GM18907 (cell line): ENCODE results near the gene PAX5.
"Not testable (repeated sequence)": the region's sequence is repeated elsewhere in the genome, so short reads cannot be mapped to it uniquely, and the experiment has no call there.

Experiments used
- ATAC-seq: cut with Tn5 transposase; IDR thresholded peaks from one replicate; pipeline ENCODE4 v1.9.1; 2021; ENCODE audit warnings: mild to moderate bottlenecking, moderate library complexity; ENCODE audit not compliant: unreplicated experiment

Gene PAX5

GRCh38 chr9:37033682-37034304 lies at the start of gene PAX5:
Gene PAX5, minus strand, starts transcription at chr9:37034268. Its CDS starts 237 bp downstream, at chr9:37034031.
- no peak for ATAC-seq

GRCh38 chr9:37083654-37084053 lies 49.6 kb upstream of the PAX5 start:
- no peak for ATAC-seq

- no peak for ATAC-seq
Measured at GRCh38 chr9:37082214-37082765, 48.2 kb upstream of the PAX5 start.

- not testable (repeated sequence) for ATAC-seq
Measured at GRCh38 chr9:37081507-37081906, 47.4 kb upstream of the PAX5 start.

- peak; percentile 28 for ATAC-seq
Measured at GRCh38 chr9:37080165-37080628, 46.1 kb upstream of the PAX5 start.

- peak; percentile 88 for ATAC-seq
Measured at GRCh38 chr9:37079370-37080164, 45.5 kb upstream of the PAX5 start.

- not testable (repeated sequence) for ATAC-seq
Measured at GRCh38 chr9:37074790-37075189, 40.7 kb upstream of the PAX5 start.

GRCh38 chr9:37066139-37066725 lies 32.2 kb upstream of the PAX5 start:
- ATAC-seq: peak; percentile 73

- no peak for ATAC-seq
Measured at GRCh38 chr9:37062336-37062735, 28.3 kb upstream of the PAX5 start.

GRCh38 chr9:37061768-37062167 lies 27.7 kb upstream of the PAX5 start:
- no peak for ATAC-seq

GRCh38 chr9:37060833-37061232 lies 26.8 kb upstream of the PAX5 start:
- no peak for ATAC-seq

- no peak for ATAC-seq
Measured at GRCh38 chr9:37056046-37056920, 22.2 kb upstream of the PAX5 start.

GRCh38 chr9:37054363-37054720 lies 20.3 kb upstream of the PAX5 start:
- not testable (repeated sequence) for ATAC-seq

GRCh38 chr9:37053684-37054362 lies 19.8 kb upstream of the PAX5 start:
- no peak for ATAC-seq

- ATAC-seq: no peak
Measured at GRCh38 chr9:37046683-37047082, 12.6 kb upstream of the PAX5 start.

- ATAC-seq: no peak
Measured at GRCh38 chr9:37042421-37042820, 8.4 kb upstream of the PAX5 start.

- no peak for ATAC-seq
Measured at GRCh38 chr9:37040508-37041127, 6.5 kb upstream of the PAX5 start.

GRCh38 chr9:37038943-37039464 lies 4.9 kb upstream of the PAX5 start:
- ATAC-seq: no peak

GRCh38 chr9:37038302-37038942 lies 4.4 kb upstream of the PAX5 start:
- no peak for ATAC-seq
